Parathyroid adenoma (tissue), 2 donors: ENCODE measurements around the gene NDUFAF3.

Experiments used
- H2AFZ ChIP-seq: fragments of 300-600 bp; sonication (generic); one replicate; pipeline ENCODE4 v1.7.0; 2017; ENCODE audit warnings: antibody characterized with exemption, mild to moderate bottlenecking
- H3K27ac ChIP-seq: fragments of 300-600 bp; sonication (generic); one replicate; pipeline ENCODE4 v1.7.0; 2017
- H3K27me3 ChIP-seq: fragments of 300-600 bp; sonication (generic); one replicate; pipeline ENCODE4 v1.7.0; 2017; ENCODE audit warnings: low read length; ENCODE audit not compliant: control insufficient read depth, insufficient read depth
- H3K36me3 ChIP-seq: fragments of 300-600 bp; sonication (generic); one replicate; pipeline ENCODE4 v1.7.0; 2017; ENCODE audit warnings: low read length; ENCODE audit not compliant: control insufficient read depth, insufficient read depth
- H3K4me1 ChIP-seq: fragments of 300-600 bp; sonication (generic); one replicate; pipeline ENCODE4 v1.7.0; 2017; ENCODE audit warnings: control low read depth
- H3K4me2 ChIP-seq: fragments of 300-600 bp; sonication (generic); one replicate; pipeline ENCODE4 v1.7.0; 2017; ENCODE audit warnings: low read length
- H3K4me3 ChIP-seq: fragments of 300-600 bp; sonication (generic); one replicate; pipeline ENCODE4 v1.7.0; 2017; ENCODE audit warnings: low read depth, low read length
- H3K79me2 ChIP-seq: fragments of 300-600 bp; sonication (generic); one replicate; pipeline ENCODE4 v1.7.0; 2017; ENCODE audit warnings: control low read depth
- H3K9ac ChIP-seq: fragments of 300-600 bp; sonication (generic); one replicate; pipeline ENCODE4 v1.7.0; 2017; ENCODE audit warnings: mild to moderate bottlenecking
- H3K9me3 ChIP-seq: fragments of 300-600 bp; sonication (generic); one replicate; pipeline ENCODE4 v1.7.0; 2017; ENCODE audit warnings: low read length; ENCODE audit not compliant: control insufficient read depth
- CTCF ChIP-seq: fragments of 300-600 bp; sonication (generic); IDR thresholded peaks from one replicate; pipeline ENCODE4 v1.7.0; 2017; ENCODE audit warnings: antibody characterized with exemption, mild to moderate bottlenecking
- donor health status: primary hyperparathyroidism.

Gene NDUFAF3

GRCh38 chr3:49009396-49009795 lies 12.5 kb upstream of the NDUFAF3 start:
- H3K4me2 ChIP-seq = no peak overlapping the region
- no peaks in the 10 kb centered on the region for H3K36me3 ChIP-seq
- TF ChIP-seq CTCF = no peak
- H3K9ac ChIP-seq = no peak overlapping the region
- H3K4me1 ChIP-seq = peaks cover 6% of the 10 kb centered on the region
- H3K27me3 ChIP-seq = no peaks in the 10 kb centered on the region
- H3K9me3 ChIP-seq = no peaks in the 10 kb centered on the region
- no peak overlapping the region for H2AFZ ChIP-seq
- H3K27ac ChIP-seq = no peak overlapping the region
- H3K79me2 ChIP-seq = peaks cover 16% of the 10 kb centered on the region
- H3K4me3 ChIP-seq = no peak overlapping the region

DNA sequence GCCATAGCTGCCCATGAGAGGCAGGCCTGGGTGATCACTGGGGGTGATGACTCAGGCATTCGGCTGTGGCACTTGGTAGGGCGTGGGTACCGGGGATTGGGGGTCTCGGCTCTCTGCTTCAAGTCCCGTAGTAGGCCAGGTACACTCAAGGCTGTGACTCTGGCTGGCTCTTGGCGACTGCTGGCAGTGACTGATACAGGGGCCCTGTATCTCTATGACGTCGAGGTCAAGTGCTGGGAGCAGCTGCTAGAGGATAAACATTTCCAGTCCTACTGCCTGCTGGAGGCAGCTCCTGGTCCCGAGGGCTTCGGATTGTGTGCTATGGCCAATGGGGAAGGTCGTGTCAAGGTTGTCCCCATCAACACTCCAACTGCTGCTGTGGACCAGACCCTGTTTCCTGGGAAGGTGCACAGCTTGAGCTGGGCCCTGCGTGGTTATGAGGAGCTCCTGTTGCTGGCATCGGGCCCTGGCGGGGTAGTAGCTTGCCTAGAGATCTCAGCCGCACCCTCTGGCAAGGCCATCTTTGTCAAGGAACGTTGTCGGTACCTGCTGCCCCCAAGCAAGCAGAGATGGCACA lies 9.4 kb upstream of the NDUFAF3 start:
- TF ChIP-seq CTCF = no peak
- Histone ChIP-seq H3K36me3 (no peaks in the 10 kb centered on the region), H3K9me3 (no peaks in the 10 kb centered on the region), H3K4me1 (peaks cover 4% of the 10 kb centered on the region), H3K79me2 (peaks cover 3% of the 10 kb centered on the region), H3K27me3 (no peaks in the 10 kb centered on the region), H3K27ac (no peak overlapping the region), H3K9ac (no peak overlapping the region), H3K4me2 (no peak overlapping the region), H2AFZ (no peak overlapping the region), H3K4me3 (no peak overlapping the region)

DNA sequence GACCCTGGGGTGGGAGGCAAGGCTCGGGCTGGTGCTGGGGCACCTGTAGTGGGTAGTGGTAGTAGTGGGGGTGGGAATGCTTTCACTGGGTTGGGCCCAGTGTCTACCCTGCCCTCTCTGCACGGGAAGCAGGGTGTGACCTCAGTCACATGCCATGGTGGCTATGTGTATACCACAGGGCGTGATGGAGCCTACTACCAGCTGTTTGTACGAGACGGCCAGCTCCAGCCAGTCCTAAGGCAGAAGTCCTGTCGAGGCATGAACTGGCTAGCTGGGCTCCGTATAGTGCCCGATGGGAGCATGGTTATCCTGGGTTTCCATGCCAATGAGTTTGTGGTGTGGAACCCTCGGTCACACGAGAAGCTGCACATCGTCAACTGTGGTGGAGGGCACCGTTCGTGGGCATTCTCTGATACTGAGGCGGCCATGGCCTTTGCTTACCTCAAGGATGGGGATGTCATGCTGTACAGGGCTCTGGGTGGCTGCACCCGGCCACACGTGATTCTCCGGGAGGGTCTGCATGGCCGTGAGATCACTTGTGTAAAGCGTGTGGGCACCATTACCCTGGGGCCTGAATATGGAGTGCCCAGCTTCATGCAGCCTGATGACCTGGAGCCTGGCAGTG lies 8.7 kb upstream of the NDUFAF3 start:
- Histone ChIP-seq H3K4me3 (no peak overlapping the region), H2AFZ (no peak overlapping the region), H3K27me3 (no peaks in the 10 kb centered on the region), H3K4me2 (no peak overlapping the region), H3K9ac (no peak overlapping the region), H3K9me3 (no peaks in the 10 kb centered on the region), H3K79me2 (peaks cover 3% of the 10 kb centered on the region), H3K36me3 (no peaks in the 10 kb centered on the region), H3K4me1 (peaks cover 4% of the 10 kb centered on the region), H3K27ac (no peak overlapping the region)
- TF ChIP-seq CTCF = no peak

GRCh38 chr3:49013738-49014660 lies 7.9 kb upstream of the NDUFAF3 start:
- H3K4me1 ChIP-seq = peaks cover 7% of the 10 kb centered on the region
- no peaks in the 10 kb centered on the region for H3K36me3 ChIP-seq
- H3K9ac ChIP-seq = no peak overlapping the region
- no peaks in the 10 kb centered on the region for H3K27me3 ChIP-seq
- TF ChIP-seq CTCF = peak; percentile 66
- H3K4me2 ChIP-seq = no peak overlapping the region
- H2AFZ ChIP-seq = no peak overlapping the region
- no peaks in the 10 kb centered on the region for H3K9me3 ChIP-seq
- peaks cover 3% of the 10 kb centered on the region for H3K79me2 ChIP-seq
- no peak overlapping the region for H3K27ac ChIP-seq
- no peak overlapping the region for H3K4me3 ChIP-seq
